Kidney glomerular epithelial cell (primary cell): ENCODE data around the gene HDDC2.

Experiments used
- DNase-seq: peaks from one replicate; lab custom pipeline; 2025; lab: John Stamatoyannopoulos, UW

The HDDC2 gene

GRCh38 chr6:125233202-125233601, 68.6 kb downstream of the HDDC2 start:
- DNase-seq, result no peak

DNA sequence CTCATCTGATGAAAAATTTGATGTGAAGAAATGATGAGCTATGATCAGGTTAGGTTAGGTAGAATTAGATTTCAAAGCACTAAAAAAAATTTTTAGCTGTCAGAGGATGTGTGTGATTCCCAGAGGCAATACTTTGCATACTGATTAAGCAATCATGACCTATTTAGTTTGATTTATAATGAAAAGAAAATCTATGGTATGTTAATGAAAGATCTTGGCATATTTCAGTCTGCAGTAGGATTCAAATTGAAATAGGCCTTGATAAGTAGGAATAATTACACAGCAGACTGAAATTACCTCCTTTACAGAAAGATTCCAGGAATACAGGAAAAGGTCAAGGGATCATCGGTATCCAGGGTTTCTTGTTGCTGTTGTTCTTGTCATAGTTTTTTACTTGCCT, 69.3 kb downstream of the HDDC2 start:
- no peak for DNase-seq

GRCh38 chr6:125231574-125232343, 70.0 kb downstream of the HDDC2 start:
- no peak for DNase-seq

- no peak for DNase-seq
Observed at GRCh38 chr6:125231133-125231532, 70.6 kb downstream of the HDDC2 start.

GRCh38 chr6:125230674-125231073, 71.1 kb downstream of the HDDC2 start:
- DNase-seq, result no peak

DNA sequence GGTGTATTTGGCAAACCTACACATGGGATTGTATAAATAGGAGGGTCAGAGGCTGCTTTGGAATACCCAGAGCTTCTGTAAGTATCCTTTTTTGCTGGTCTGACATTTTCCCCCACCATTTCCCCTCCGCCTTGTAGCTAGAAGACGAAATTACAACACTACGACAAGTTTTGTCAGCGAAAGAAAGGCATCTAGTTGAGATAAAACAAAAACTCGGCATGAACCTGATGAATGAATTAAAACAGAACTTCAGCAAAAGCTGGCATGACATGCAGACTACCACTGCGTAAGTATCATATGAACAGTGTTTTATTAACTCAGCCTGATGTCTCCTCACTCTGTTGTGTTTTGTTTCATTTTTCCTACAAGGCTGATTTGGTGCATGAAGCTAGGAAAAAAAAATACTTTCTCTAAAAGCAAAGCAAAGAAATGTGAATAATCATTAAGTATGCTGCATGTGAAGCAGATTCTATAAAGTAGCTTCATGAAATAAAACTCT, 72.7 kb downstream of the HDDC2 start:
- DNase-seq, result no peak

DNA sequence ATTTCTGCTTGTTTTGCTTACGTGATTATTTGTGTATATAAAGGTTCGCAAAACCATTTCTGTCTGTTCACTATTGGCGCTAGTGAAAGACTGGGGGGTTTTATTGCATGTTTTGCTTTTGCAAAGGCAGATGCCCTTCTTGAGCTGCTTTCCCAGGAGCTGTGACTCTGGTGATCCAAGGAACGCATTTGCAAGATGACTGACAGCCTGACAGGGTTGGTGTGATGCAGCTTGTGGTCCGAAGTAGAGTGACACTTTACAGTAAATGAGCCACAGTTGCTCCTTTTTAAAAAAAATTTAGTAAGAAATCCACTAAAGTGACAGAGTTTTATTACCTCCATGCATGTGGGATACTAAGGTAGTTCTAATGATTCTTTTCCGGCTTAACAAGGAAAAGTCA, 74.5 kb downstream of the HDDC2 start:
- DNase-seq, result no peak
